Activated CD8-positive, alpha-beta memory T cell treated with anti-CD3 and anti-CD28 coated beads for 1 hour (primary cell): ENCODE results near the gene KANSL3.

ENCODE experiments used
- DNase-seq, 2 donors: peaks; one replicate each; pipeline ENCODE4 v3.0.0-alpha.2; 2020; ENCODE audit warnings: low read depth in 1 of 2; ENCODE audit errors: extremely low read depth in 1 of 2

Gene KANSL3

DNA sequence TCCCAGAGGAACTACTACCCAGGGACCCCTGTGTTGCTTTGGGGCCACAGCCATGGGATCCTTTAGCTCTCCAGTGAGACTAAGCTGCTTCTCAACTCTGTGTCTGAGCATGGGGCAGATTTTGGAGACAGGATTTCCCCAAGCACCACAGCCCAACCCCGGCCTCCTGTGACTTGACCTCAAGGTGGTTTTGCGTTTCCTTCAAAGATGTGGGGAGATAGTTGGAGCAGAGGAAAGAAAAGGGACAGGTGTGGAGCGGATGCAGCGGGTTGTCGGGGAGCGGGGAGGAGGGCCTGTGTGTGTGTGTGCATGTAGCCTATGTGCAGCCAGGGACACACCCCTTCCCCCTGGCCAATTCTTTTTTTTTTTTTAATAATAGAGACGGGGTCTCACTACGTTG lies 91.3 kb downstream of the KANSL3 start:
- DNase-seq, result no peak

GRCh38 chr2:96546321-96546720 lies 91.8 kb downstream of the KANSL3 start:
- DNase-seq, result no peak
